ENCODE measurements around the gene CAV2.

The CAV2 gene

DNA sequence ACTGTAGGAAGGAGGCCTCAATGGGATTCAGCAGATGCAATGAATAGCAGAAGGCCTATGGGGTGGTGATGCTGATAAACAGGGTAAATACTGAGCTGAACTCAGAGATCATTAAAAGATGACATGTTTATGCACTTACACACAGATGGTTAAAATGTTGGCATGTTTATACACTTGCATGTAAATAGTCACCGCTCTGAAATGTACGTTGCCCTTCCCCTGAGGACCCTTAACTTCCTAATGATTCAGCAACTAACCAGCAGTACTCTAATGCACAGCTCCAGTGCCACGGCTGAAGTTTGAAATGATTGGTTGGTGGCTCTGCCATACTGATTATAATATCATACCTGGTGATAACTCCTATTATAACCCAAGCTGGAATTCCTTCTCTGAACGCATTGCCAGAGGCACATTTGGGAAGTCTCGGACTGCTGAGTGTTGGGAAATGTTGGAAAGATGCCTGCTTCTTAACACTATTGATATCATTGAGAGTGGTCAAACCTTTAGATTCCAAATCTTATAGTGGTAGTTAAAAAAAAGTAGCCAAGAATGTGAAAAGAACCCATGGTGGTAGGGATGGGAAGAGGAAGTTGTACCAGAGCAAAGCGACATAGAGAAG lies 21.6 kb downstream of the CAV2 start:
- Histone ChIP-seq H3K4me1 (ENCODE audit: control insufficient read depth, insufficient read depth, low read length, poor library complexity, severe bottlenecking) (peaks cover 12% of the 10 kb centered on the region), H3K27ac (ENCODE audit: insufficient read depth, low read length, poor library complexity, severe bottlenecking) (no peak overlapping the region), H3K36me3 (ENCODE audit: control insufficient read depth, insufficient read depth, low read length) (no peaks in the 10 kb centered on the region), H3K9me3 (ENCODE audit: control insufficient read depth, low read length) (no peaks in the 10 kb centered on the region), H3K4me3 (ENCODE audit: insufficient read depth, low read depth, low read length, poor library complexity, severe bottlenecking) (no peak overlapping the region), H3K27me3 (replicated peaks; ENCODE audit: control insufficient read depth, insufficient read depth, low read length, poor library complexity, severe bottlenecking) (peaks cover 22% of the 10 kb centered on the region)
- no peak for DNase-seq

DNA sequence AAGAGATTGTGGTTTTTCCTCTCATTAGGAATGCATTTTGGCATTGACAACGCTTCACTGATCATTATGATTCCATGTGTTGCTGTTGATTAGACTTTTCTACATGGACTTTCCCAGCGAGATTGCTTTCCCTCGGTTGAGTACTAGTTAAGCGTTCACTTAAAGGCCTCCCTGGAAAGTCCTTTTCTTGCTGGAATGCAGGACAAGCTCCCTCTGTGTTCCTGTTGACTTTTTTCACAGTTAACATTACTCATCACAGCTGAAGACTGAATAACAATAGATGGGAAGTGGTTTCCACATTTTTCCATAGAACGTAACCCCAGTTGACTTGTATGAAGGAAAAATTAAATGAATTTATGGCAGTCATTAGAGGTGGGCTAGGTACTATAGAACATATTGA lies 22.7 kb downstream of the CAV2 start:
- Histone ChIP-seq H3K36me3 (ENCODE audit: control insufficient read depth, insufficient read depth, low read length) (no peaks in the 10 kb centered on the region), H3K27me3 (replicated peaks; ENCODE audit: control insufficient read depth, insufficient read depth, low read length, poor library complexity, severe bottlenecking) (peaks cover 29% of the 10 kb centered on the region), H3K9me3 (ENCODE audit: control insufficient read depth, low read length) (no peaks in the 10 kb centered on the region), H3K4me1 (ENCODE audit: control insufficient read depth, insufficient read depth, low read length, poor library complexity, severe bottlenecking) (peaks cover 18% of the 10 kb centered on the region), H3K27ac (ENCODE audit: insufficient read depth, low read length, poor library complexity, severe bottlenecking) (no peak overlapping the region), H3K4me3 (ENCODE audit: insufficient read depth, low read depth, low read length, poor library complexity, severe bottlenecking) (no peak overlapping the region)
- no peak for DNase-seq

DNA sequence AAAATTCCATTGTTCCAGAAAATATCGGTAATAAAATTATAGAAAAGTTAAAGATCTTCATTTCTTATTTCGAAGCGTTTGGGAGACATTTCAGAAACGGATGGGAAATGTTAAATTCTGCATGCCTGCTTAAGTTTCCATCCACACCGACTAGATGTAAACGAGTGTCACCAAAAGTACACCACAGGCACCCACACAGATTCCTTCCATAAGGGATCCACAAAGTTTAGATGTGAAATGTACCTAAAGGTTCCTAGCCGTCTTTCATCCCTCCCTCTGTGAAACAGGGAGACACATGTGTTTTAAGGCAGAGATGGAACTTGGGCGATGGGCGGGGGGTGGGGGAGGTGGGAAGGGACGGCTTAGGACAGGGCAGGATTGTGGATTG lies 24.7 kb downstream of the CAV2 start:
- Histone ChIP-seq H3K27me3 (replicated peaks; ENCODE audit: control insufficient read depth, insufficient read depth, low read length, poor library complexity, severe bottlenecking) (peaks cover 27% of the 10 kb centered on the region), H3K4me3 (ENCODE audit: insufficient read depth, low read depth, low read length, poor library complexity, severe bottlenecking) (no peak overlapping the region)

DNA sequence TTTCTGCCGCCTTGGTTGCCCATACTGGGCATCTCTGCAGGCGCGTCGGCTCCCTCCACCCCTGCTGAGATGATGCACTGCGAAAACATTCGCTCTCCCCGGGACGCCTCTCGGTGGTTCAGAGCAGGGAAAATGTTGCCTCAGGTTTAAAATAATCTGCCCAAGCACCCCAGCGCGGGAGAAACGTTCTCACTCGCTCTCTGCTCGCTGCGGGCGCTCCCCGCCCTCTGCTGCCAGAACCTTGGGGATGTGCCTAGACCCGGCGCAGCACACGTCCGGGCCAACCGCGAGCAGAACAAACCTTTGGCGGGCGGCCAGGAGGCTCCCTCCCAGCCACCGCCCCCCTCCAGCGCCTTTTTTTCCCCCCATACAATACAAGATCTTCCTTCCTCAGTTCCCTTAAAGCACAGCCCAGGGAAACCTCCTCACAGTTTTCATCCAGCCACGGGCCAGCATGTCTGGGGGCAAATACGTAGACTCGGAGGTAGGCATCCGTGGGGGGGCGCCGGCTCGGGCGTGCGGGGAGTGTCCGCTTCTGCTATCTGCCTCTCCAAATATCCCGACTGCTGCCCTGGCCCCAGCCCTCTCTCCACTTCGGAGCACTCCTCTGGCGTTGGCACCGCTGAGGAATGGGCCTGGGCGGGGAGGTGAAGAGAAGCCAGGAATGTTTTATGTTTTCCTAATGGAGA lies 25.2 kb downstream of the CAV2 start, which contains the start of gene CAV1:
TSS of gene CAV1 (plus strand) at position 428 of the 689 bp plus-strand sequence. CDS start at position 455, 27 bp downstream.
- H3K4me1 ChIP-seq (ENCODE audit: control insufficient read depth, insufficient read depth, low read length, poor library complexity, severe bottlenecking) = peaks cover 18% of the 10 kb centered on the region
- H3K27me3 ChIP-seq (replicated peaks; ENCODE audit: control insufficient read depth, insufficient read depth, low read length, poor library complexity, severe bottlenecking) = peaks cover 26% of the 10 kb centered on the region
- H3K36me3 ChIP-seq (ENCODE audit: control insufficient read depth, insufficient read depth, low read length) = no peaks in the 10 kb centered on the region
- H3K4me3 ChIP-seq (ENCODE audit: insufficient read depth, low read depth, low read length, poor library complexity, severe bottlenecking) = peak within 1 kb of the TSS; percentile 65
- no peaks in the 10 kb centered on the region for H3K9me3 ChIP-seq (ENCODE audit: control insufficient read depth, low read length)
- no peak within 1 kb of the TSS for H3K27ac ChIP-seq (ENCODE audit: insufficient read depth, low read length, poor library complexity, severe bottlenecking)
- DNase-seq = no peak

More for the DNA sequence above, 24.7 kb downstream of the CAV2 start:
- DNase-seq = no peak
- Histone ChIP-seq H3K27ac (ENCODE audit: insufficient read depth, low read length, poor library complexity, severe bottlenecking) (no peak overlapping the region), H3K9me3 (ENCODE audit: control insufficient read depth, low read length) (no peaks in the 10 kb centered on the region), H3K36me3 (ENCODE audit: control insufficient read depth, insufficient read depth, low read length) (no peaks in the 10 kb centered on the region), H3K4me1 (ENCODE audit: control insufficient read depth, insufficient read depth, low read length, poor library complexity, severe bottlenecking) (peaks cover 18% of the 10 kb centered on the region)

DNA sequence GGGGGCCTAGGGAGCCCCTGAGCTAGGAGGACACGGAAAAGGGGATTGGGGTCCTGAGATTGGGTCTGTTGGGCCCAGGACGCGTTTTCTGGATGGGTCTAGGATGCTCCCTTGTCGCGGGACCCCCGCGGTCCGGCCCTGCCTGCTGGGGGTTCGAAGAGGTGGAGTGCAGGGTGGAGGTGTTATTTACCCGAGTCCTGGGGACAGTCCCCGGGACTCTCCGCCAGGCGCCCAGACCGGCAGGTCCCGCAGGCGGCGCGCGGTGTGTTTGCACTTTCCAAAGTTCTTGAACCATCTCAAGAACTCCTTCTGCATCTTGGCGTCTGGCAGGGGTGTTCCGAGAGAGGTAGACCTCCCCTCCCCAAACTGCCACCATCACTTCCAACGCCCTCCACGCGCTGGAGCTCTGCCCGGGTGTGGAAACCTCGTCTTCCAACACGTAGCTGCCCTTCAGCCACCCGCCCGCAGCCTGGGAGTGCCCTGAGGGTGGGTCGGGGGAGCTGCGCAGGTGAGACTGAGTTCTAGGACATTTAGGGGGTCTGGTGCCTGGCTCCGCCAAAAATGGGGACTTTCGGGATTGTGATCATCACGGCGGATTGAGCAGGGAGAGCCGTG lies 25.9 kb downstream of the CAV2 start:
- peaks cover 26% of the 10 kb centered on the region for H3K27me3 ChIP-seq (replicated peaks; ENCODE audit: control insufficient read depth, insufficient read depth, low read length, poor library complexity, severe bottlenecking)
- no peaks in the 10 kb centered on the region for H3K9me3 ChIP-seq (ENCODE audit: control insufficient read depth, low read length)
- H3K4me1 ChIP-seq (ENCODE audit: control insufficient read depth, insufficient read depth, low read length, poor library complexity, severe bottlenecking) = peaks cover 18% of the 10 kb centered on the region
- H3K36me3 ChIP-seq (ENCODE audit: control insufficient read depth, insufficient read depth, low read length) = no peaks in the 10 kb centered on the region
- H3K4me3 ChIP-seq (ENCODE audit: insufficient read depth, low read depth, low read length, poor library complexity, severe bottlenecking) = peak overlapping the region; percentile 65
- no peak for DNase-seq
- no peak overlapping the region for H3K27ac ChIP-seq (ENCODE audit: insufficient read depth, low read length, poor library complexity, severe bottlenecking)

DNA sequence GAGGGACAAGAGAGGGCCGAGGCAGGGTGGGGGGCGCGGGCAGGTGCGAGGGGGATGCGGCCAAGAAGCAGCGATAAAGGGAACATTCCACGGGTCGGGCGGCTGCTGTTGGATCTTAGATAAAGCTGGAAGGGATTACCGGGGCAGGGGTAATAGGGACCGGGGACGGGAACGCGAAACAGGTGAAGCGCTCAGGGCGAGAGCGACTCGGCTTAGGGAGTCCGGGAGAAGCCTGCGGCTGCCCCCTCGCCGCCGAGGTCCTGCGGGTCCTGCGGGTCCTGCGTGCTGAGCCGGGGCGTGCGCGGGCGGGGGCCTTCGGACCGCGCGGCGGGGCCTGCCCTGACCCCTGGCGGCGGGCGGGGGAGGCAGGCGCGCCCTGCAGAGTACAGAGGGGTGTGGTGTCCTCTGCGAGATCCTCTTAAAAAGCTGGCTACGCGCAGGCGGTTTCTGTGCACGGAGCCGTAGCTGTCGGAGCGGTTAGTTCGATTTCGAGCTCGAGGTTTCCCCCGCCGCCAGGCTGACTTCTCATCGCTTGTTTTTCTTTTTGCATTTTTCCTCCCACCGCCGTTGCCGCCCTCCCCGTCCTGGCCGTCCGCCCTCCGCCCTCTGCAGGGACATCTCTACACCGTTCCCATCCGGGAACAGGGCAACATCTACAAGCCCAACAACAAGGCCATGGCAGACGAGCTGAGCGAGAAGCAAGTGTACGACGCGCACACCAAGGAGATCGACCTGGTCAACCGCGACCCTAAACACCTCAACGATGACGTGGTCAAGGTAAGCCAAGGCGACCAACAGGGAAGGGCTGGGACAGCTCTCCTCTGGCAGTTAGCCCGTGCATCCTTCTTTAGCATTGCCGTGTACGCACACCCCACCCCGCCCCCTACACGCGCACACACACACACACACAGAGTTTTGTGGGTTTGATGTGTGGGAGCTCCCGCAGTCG lies 26.6 kb downstream of the CAV2 start:
- H3K4me3 ChIP-seq (ENCODE audit: insufficient read depth, low read depth, low read length, poor library complexity, severe bottlenecking) = peak overlapping the region; percentile 65
- H3K27ac ChIP-seq (ENCODE audit: insufficient read depth, low read length, poor library complexity, severe bottlenecking) = no peak overlapping the region
- H3K36me3 ChIP-seq (ENCODE audit: control insufficient read depth, insufficient read depth, low read length) = no peaks in the 10 kb centered on the region
- peak; percentile 26 to 38 (median 32) for DNase-seq
- H3K27me3 ChIP-seq (replicated peaks; ENCODE audit: control insufficient read depth, insufficient read depth, low read length, poor library complexity, severe bottlenecking) = peaks cover 26% of the 10 kb centered on the region
- H3K4me1 ChIP-seq (ENCODE audit: control insufficient read depth, insufficient read depth, low read length, poor library complexity, severe bottlenecking) = peaks cover 18% of the 10 kb centered on the region
- H3K9me3 ChIP-seq (ENCODE audit: control insufficient read depth, low read length) = no peaks in the 10 kb centered on the region

DNA sequence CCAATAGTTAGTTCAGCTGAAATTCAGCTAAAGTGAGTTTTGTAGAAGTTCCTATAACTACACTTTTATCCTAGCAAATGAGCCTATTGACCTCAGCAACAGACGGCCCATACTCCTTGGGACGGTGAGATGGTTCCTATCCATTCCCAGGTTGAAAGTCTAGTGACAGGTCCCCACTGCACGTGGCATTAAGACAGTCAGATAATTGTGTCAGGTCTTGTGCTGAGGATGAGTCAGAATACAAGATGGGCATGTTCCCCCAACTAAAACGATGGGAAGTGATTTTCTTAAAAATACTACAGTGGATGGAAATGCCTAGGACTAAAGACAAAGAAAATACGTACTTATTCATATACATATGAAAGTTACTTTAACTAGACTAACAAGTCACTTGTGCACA lies 27.4 kb downstream of the CAV2 start:
- no peaks in the 10 kb centered on the region for H3K36me3 ChIP-seq (ENCODE audit: control insufficient read depth, insufficient read depth, low read length)
- no peak overlapping the region for H3K4me3 ChIP-seq (ENCODE audit: insufficient read depth, low read depth, low read length, poor library complexity, severe bottlenecking)
- no peaks in the 10 kb centered on the region for H3K9me3 ChIP-seq (ENCODE audit: control insufficient read depth, low read length)
- no peak overlapping the region for H3K27ac ChIP-seq (ENCODE audit: insufficient read depth, low read length, poor library complexity, severe bottlenecking)
- no peak for DNase-seq
- peaks cover 26% of the 10 kb centered on the region for H3K27me3 ChIP-seq (replicated peaks; ENCODE audit: control insufficient read depth, insufficient read depth, low read length, poor library complexity, severe bottlenecking)
- H3K4me1 ChIP-seq (ENCODE audit: control insufficient read depth, insufficient read depth, low read length, poor library complexity, severe bottlenecking) = peaks cover 18% of the 10 kb centered on the region

DNA sequence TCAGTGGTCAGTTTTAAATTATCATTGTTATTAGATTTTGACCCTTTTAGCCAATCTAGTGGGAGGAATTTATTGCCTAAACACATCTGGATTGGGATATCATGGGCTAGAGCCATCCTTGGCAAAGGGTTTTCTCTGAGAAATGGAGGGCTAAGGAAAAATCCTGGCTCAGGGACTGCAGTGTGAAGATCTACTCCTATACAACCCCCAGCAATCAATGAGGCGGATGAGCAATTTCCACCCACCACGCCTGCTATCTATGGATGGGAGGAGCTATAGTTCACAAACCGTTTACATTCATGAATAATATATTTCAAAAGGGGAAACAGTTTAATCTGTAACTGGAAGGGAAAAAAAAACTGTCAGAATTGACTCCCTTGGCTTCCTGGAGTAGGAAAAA lies 28.0 kb downstream of the CAV2 start:
- Histone ChIP-seq H3K9me3 (ENCODE audit: control insufficient read depth, low read length) (no peaks in the 10 kb centered on the region), H3K27ac (ENCODE audit: insufficient read depth, low read length, poor library complexity, severe bottlenecking) (no peak overlapping the region), H3K4me3 (ENCODE audit: insufficient read depth, low read depth, low read length, poor library complexity, severe bottlenecking) (no peak overlapping the region), H3K4me1 (ENCODE audit: control insufficient read depth, insufficient read depth, low read length, poor library complexity, severe bottlenecking) (peaks cover 18% of the 10 kb centered on the region), H3K36me3 (ENCODE audit: control insufficient read depth, insufficient read depth, low read length) (no peaks in the 10 kb centered on the region), H3K27me3 (replicated peaks; ENCODE audit: control insufficient read depth, insufficient read depth, low read length, poor library complexity, severe bottlenecking) (peaks cover 26% of the 10 kb centered on the region)
- no peak for DNase-seq

DNA sequence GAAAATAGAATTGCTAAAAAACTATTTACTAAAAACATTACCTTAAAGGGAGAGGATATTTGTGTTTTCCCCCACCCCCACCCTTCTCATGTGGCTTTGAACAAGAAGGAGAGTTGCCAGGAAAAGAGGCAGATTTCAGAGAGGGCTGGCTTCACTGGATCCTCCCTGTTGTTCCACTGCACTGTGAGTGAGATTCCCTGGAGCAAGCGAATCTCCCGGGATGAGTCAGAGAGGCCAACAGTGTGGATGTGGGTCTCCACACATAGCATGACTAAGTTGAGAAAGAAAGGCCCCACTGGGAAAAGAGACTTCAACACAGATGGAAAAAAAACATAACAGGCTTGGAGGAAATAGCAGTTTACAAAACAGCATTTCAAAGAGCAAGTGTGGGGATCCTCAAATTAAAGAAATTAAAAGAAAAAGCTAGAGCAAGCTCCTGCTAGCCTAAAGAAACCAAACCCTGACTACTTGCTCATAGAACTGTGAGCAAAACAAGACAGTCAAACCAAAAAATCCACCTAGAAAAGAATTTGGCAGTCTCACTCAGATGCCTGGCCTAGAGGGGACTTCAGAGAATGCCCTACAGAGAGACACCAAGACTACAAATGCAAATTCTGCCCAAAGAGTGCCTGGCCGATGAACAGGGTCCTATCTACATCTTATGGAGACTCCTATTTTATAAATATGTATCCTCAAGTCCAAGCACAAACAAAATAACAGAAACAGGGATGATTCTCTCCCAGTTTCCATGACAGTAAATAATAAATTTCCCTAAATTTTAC lies 28.7 kb downstream of the CAV2 start:
- no peaks in the 10 kb centered on the region for H3K36me3 ChIP-seq (ENCODE audit: control insufficient read depth, insufficient read depth, low read length)
- H3K4me3 ChIP-seq (ENCODE audit: insufficient read depth, low read depth, low read length, poor library complexity, severe bottlenecking) = no peak overlapping the region
- DNase-seq = no peak
- H3K27ac ChIP-seq (ENCODE audit: insufficient read depth, low read length, poor library complexity, severe bottlenecking) = no peak overlapping the region
- peaks cover 26% of the 10 kb centered on the region for H3K27me3 ChIP-seq (replicated peaks; ENCODE audit: control insufficient read depth, insufficient read depth, low read length, poor library complexity, severe bottlenecking)
- H3K4me1 ChIP-seq (ENCODE audit: control insufficient read depth, insufficient read depth, low read length, poor library complexity, severe bottlenecking) = peaks cover 18% of the 10 kb centered on the region
- H3K9me3 ChIP-seq (ENCODE audit: control insufficient read depth, low read length) = no peaks in the 10 kb centered on the region

Data from effector memory CD4-positive, alpha-beta T cell (primary cell).